Colonic mucosa (tissue), 4 donors: ENCODE data around the gene CCNB1. TPM values are rescaled to one million over a fixed set of nuclear protein-coding genes. Genes with fewer than 3 reads are reported as not detected.
"Not testable (repeated sequence)": the region's sequence is repeated elsewhere in the genome, so short reads cannot be mapped to it uniquely, and the experiment has no call there.

Source experiments
- DNase-seq: peaks from one replicate; pipeline ENCODE4 v3.0.0-alpha.2; 2020
- H3K27ac ChIP-seq: fragments of 200-600 bp; one replicate; pipeline ENCODE4 v1.8.0; 2021
- H3K27me3 ChIP-seq: fragments of 200-600 bp; one replicate; pipeline ENCODE4 v1.8.0; 2021
- H3K36me3 ChIP-seq: fragments of 200-600 bp; one replicate; pipeline ENCODE4 v1.8.0; 2021
- H3K4me1 ChIP-seq: fragments of 200-600 bp; one replicate; pipeline ENCODE4 v1.8.0; 2021; ENCODE audit warnings: mild to moderate bottlenecking
- H3K4me3 ChIP-seq: fragments of 200-600 bp; one replicate; pipeline ENCODE4 v1.8.0; 2021
- H3K9ac ChIP-seq, 2 donors: one replicate each; pipeline ENCODE4 v1.7.0; 2013; ENCODE audit warnings: control low read depth in 2 of 2, low read depth in 2 of 2, low read length in 2 of 2
- H3K9me3 ChIP-seq: fragments of 200-600 bp; one replicate; pipeline ENCODE4 v1.8.0; 2021
- CTCF ChIP-seq: fragments of 200-600 bp; IDR thresholded peaks from one replicate; pipeline ENCODE4 v1.8.0; 2022; ENCODE audit warnings: antibody characterized with exemption, mild to moderate bottlenecking
- intact Hi-C: fragments of 100-400 bp; cut with DNase I; formaldehyde crosslinking; loops from one replicate; pipeline ENCODE4 v1.14.1; 2022
- total RNA-seq, 2 donors: library from RNA; stranded (reverse); fragmentation: NEBNext Ultra II Directional in 1 of 2; extraction: Animal tissue kit (Norgen Biotek cat#: 25700) in 1 of 2; gene quantifications; one replicate each; pipeline ENCODE4 v1.2.1, GENCODE V29; 2021
- donor health status: healthy.
- donor health status: DM: no; HTN: no; CAD: no.
- donor health status: DM: no; HTN: no; CAD: no.

CCNB1 gene
- total RNA-seq, 2 donors from 2014 or later, result 43.1 to 189 TPM

DNA sequence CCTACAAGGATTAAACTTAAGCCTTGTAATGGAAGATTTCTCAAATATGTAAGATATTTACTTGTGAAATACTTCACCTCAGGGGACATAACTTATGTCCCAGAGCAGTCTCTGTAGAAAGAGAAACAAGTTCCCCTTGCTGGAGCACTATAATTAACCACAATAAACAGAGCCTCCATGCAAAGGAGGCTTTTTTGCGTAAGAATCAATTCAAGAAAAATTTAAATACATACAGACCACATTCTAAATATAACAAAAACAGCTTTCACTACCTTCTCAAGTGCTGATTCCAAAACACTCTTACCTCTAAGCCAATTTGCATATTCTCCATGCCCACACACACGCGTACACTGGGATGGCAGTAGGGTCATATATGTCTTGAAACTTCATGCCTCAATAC is 30.7 kb upstream of the CCNB1 start:
- H3K27ac ChIP-seq, result no peak overlapping the region
- intact Hi-C loops, result no loop called here
- no peak overlapping the region for H3K9ac ChIP-seq
- no peak for TF ChIP-seq CTCF
- H3K27me3 ChIP-seq, result no peaks in the 10 kb centered on the region
- H3K36me3 ChIP-seq, result no peaks in the 10 kb centered on the region
- no peaks in the 10 kb centered on the region for H3K4me1 ChIP-seq
- H3K9me3 ChIP-seq, result no peaks in the 10 kb centered on the region
- no peak for DNase-seq
- no peak overlapping the region for H3K4me3 ChIP-seq

GRCh38 chr5:69137208-69137607 is 29.7 kb upstream of the CCNB1 start:
- intact Hi-C loops, DNase-seq, H3K9ac ChIP-seq, H3K4me3 ChIP-seq, H3K36me3 ChIP-seq, H3K4me1 ChIP-seq, H3K9me3 ChIP-seq, H3K27ac ChIP-seq, H3K27me3 ChIP-seq: not testable (repeated sequence)

DNA sequence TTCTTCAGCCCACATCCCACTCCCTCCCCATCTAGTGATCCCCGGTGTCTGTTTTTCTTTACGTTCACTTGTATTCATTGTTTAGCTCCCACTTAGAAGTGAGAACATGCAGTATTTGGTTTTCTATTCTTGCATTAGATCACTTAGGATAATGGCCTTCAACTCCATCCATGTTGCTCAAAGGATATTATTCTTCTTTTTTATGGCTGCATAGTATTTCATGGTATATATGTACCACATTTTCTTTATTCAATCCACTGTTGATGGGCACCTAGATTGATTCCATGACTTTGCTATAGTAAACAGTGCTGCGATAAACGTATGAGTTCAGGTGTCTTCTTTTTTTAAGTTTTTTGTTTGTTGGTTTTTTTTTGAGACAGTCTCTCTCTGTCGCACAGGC is 29.1 kb upstream of the CCNB1 start:
- Histone ChIP-seq H3K36me3 (no peaks in the 10 kb centered on the region), H3K4me1 (no peaks in the 10 kb centered on the region), H3K4me3 (no peak overlapping the region), H3K27ac (no peak overlapping the region), H3K9ac (no peak overlapping the region), H3K9me3 (no peaks in the 10 kb centered on the region), H3K27me3 (no peaks in the 10 kb centered on the region)
- intact Hi-C loops, result no loop called here
- no peak for TF ChIP-seq CTCF
- no peak for DNase-seq

GRCh38 chr5:69138766-69139165 is 28.2 kb upstream of the CCNB1 start:
- intact Hi-C loops, result no loop called here
- Histone ChIP-seq H3K36me3 (no peaks in the 10 kb centered on the region), H3K9ac (no peak overlapping the region), H3K9me3 (no peaks in the 10 kb centered on the region), H3K4me3 (no peak overlapping the region), H3K27ac (no peak overlapping the region), H3K4me1 (no peaks in the 10 kb centered on the region), H3K27me3 (no peaks in the 10 kb centered on the region)
- no peak for DNase-seq
- TF ChIP-seq CTCF, result no peak

DNA sequence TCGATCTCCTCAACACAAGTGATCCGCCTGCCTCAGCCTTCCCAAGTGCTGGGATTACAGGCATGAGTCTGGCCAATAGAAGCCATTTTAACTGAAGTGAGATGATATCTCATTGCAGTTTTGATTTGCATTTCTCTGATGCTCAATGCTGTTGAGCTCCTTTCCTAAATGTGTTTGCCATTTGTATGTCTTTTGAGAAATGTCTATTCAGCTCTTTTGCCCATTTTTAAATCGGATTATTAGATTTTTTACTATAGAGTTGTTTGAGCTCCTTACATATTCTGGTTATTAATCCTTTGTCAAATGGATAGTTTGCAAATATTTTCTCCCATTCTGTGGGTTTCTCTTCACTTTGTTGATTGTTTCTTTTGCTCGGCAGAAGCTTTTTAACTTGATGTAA is 26.7 kb upstream of the CCNB1 start:
- DNase-seq, H3K27ac ChIP-seq, intact Hi-C loops: not testable (repeated sequence)

GRCh38 chr5:69140827-69141226 is 26.1 kb upstream of the CCNB1 start:
- no peak for TF ChIP-seq CTCF
- H3K27ac ChIP-seq, result no peak overlapping the region
- H3K36me3 ChIP-seq, result no peaks in the 10 kb centered on the region
- no peak overlapping the region for H3K4me3 ChIP-seq
- H3K9me3 ChIP-seq, result no peaks in the 10 kb centered on the region
- no peak for DNase-seq
- no peak overlapping the region for H3K9ac ChIP-seq
- no peaks in the 10 kb centered on the region for H3K27me3 ChIP-seq
- no peaks in the 10 kb centered on the region for H3K4me1 ChIP-seq
- intact Hi-C loops, result no loop called here

More for the DNA sequence above, 26.7 kb upstream of the CCNB1 start:
- H3K27me3 ChIP-seq, H3K4me1 ChIP-seq, H3K9me3 ChIP-seq, H3K4me3 ChIP-seq, H3K36me3 ChIP-seq, H3K9ac ChIP-seq: not testable (repeated sequence)

GRCh38 chr5:69148576-69148975 is 18.4 kb upstream of the CCNB1 start:
- H3K27me3 ChIP-seq, H3K27ac ChIP-seq, intact Hi-C loops, H3K36me3 ChIP-seq, DNase-seq, H3K9ac ChIP-seq, H3K4me3 ChIP-seq, H3K4me1 ChIP-seq, H3K9me3 ChIP-seq: not testable (repeated sequence)
